COR-L47 (cell line): ENCODE measurements around the gene GPR89A.
"Not testable (repeated sequence)": the region's sequence is repeated elsewhere in the genome, so short reads cannot be mapped to it uniquely, and the experiment has no call there.

Source experiments
- DNase-seq: peaks from one replicate; lab custom pipeline; 2025; lab: John Stamatoyannopoulos, UW

The GPR89A gene

GRCh38 chr1:145607833-145608733 lies at the start of gene GPR89A:
Gene GPR89A (plus strand): TSS chr1:145607988. CDS start chr1:145608134, 146 bp downstream.
- DNase-seq: peak; percentile 93

DNA sequence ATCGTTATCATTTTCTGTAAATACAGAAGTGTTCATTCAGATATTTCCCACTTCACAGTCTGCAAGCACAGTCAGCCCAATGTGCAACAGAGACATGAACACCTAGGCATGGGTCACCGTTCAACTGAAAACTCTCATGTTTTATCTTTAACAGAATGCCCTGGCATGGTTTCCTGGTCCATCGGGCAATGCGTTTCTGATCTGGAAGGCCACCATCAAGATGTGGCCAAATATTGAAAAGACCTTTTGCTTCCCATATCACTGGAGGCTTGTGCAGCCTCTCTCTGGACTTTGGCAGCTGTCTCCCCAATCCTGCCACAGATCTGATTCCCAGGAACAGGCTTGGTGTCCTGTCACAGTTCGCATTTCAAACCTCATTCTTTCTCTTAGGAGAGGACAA lies 21.0 kb upstream of the GPR89A start:
- DNase-seq: not testable (repeated sequence)

GRCh38 chr1:145590806-145591205 lies 17.0 kb upstream of the GPR89A start:
- DNase-seq: not testable (repeated sequence)

DNA sequence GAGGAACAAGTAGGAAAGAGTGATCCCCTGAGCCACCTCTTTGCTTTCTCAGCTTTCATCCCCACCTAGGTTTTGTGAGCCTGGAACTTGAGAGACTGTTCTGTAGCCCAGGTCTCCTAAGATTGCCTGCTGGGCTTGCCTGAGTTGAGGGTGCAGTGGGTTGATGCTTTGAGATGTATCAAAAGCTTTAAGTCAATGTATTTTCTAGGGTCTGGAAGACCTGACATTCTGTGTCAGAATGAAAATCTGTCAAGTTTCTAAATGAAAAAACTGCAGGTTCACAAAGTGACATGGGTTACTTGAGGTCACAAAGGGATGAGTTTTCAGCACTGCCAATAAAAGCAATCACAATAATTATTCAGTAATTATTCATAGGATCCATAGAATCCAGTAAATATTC lies 15.4 kb upstream of the GPR89A start:
- DNase-seq: not testable (repeated sequence)

DNA sequence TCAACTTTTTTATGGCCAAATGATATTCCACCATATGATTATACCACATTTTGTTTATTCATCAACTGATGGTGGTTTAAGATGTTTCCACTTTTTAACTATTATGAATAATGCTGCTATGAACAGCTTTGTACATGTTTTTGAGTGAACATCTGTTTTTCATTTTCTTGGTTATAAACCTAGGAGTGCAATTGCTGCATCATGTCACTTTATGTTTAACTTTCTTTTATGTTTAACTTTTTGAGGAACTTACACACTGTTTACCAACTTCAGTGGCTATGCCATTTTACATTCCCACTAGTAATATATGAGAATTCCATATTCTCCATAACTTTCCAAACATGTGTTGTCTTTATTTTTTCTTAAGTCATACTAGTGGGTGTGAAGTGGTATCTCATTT lies 12.4 kb upstream of the GPR89A start:
- not testable (repeated sequence) for DNase-seq

GRCh38 chr1:145596236-145596635 lies 11.6 kb upstream of the GPR89A start:
- DNase-seq: not testable (repeated sequence)

- DNase-seq: not testable (repeated sequence)
Measured at GRCh38 chr1:145599426-145599825, 8.4 kb upstream of the GPR89A start.

DNA sequence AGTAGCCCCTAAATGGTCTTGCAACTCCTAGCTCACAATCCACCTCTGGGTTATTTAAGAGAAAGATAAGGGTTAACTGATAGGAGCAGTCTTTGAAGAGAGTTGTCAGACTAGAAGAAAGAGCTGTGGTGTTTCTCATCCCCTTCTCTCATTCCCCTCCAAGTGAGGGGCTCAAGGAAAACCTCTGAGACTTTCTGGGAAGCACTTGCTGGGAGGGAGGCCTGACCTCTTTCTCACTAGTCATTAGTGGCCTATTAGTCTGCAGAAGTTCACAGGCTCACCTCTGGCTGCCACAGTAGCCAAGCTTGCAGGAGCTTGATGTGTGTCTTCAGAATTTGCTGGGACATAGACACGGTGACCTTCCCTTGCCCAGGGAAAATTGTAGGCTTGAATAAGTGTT lies 6.2 kb upstream of the GPR89A start:
- no peak for DNase-seq

GRCh38 chr1:145606840-145607239 lies 948 bp upstream of the GPR89A start:
- DNase-seq: not testable (repeated sequence)

DNA sequence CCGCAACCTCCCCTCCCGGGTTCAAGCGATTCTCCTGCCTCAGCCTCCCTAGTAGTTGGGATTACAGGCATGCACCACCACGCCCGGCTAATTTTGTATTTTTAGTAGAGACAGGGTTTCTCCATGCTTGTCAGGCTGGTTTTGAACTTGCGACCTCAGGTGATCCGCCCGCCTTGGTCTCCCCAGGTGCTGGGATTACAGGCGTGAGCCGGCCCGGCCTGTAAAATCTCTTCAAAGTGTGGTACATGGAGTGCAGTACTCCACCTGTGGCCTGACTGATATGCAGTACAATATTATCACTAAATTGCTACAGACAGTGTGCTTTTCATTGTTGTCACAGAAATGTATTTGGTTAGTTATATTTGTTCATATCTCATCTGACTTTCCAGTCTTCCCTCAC lies 499 bp upstream of the GPR89A start:
- DNase-seq: not testable (repeated sequence)

DNA sequence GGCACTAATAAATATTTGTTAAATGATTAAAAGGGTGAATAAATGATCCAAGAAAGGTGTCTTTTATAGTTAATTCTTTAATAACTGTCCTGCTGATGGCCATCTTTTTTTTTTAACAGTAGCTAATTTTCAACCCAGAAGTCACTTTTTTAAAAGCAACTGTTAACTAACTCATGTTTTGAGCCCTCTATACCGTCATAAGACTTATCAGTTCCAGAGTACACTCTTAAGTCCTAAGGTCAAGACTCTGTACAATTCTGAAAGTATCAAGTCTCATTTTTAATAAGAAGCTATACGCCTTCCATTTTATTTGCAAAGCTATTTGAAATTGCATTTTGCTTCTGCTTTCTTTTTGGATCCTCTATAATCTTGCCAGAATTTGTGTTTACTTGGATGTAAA lies 3.0 kb downstream of the GPR89A start:
- DNase-seq: not testable (repeated sequence)

DNA sequence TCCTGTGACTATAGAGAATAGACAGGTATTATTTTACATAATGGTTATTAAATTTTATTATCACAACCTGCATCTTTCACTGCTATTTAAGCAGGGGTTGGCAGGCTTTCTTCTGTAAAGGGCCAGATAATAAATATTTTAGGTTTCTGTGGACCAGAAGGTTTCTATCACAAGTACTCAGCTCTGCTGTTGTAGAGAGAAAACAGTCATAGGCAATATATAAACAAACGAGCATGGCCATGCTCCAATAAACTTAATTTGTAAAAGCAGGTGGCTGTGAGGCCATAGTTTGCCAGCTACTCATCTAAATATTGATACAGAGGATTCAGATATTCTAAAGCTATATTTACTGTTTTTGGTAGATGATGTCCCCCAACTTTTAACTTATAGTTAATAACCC lies 12.3 kb downstream of the GPR89A start:
- not testable (repeated sequence) for DNase-seq

DNA sequence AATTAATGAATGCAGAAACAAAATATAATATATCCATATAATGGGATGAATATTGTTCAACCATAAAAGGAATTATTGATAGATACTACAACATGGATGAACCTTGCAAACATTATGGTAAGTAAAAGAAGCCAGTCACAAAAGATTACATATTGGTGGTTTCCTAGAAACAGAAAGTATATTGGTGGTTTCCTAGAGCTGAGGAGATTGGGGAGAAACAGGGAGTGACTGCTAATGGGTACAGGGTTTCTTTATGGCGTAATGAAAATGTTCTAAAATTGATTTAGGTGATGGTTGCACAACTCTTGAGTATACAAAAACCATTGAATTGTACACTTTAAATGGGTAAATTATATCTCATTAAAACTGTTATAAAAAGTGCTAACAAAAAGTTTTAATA lies 14.4 kb downstream of the GPR89A start:
- DNase-seq: not testable (repeated sequence)

DNA sequence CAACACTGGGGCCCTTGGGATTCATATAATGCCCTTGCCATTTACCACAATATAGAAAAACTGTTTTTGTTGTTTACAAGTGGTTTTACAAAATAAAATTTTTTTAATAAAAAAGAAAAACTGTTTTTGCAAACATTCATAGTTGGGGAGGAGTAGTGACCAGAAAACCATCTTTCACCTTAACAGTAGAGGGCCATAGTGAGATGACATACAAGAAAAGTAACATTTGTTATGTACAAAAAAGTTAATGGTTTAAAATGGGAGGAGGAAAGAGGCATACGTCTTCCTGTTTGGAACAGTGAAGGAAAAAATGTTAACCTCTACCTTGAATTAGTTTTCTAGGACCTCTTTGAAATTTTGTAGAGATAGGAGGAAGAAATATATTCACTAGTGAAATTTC lies 28.4 kb downstream of the GPR89A start:
- DNase-seq: not testable (repeated sequence)

GRCh38 chr1:145641886-145642285 lies 34.1 kb downstream of the GPR89A start:
- not testable (repeated sequence) for DNase-seq

DNA sequence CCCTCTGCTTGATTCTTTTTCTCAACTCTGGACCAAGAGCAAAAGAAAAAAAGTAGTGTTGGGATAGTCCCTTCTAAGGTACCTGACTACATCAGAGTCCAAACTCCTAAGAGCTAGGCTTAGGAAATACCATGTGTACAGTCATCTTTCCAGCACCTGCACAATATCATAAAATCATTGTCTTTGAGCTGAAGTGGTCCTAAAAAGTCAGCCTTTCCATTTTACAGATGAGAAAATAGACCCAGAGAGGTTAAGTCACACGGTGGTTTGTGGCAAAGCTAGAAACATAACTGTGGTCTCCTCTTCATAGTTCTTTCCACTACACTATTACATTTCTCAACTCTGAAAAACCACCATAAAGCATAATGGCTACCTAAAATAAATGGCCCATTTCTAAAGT lies 36.2 kb downstream of the GPR89A start:
- not testable (repeated sequence) for DNase-seq

GRCh38 chr1:145656245-145656943 lies 48.6 kb downstream of the GPR89A start:
- DNase-seq: not testable (repeated sequence)

DNA sequence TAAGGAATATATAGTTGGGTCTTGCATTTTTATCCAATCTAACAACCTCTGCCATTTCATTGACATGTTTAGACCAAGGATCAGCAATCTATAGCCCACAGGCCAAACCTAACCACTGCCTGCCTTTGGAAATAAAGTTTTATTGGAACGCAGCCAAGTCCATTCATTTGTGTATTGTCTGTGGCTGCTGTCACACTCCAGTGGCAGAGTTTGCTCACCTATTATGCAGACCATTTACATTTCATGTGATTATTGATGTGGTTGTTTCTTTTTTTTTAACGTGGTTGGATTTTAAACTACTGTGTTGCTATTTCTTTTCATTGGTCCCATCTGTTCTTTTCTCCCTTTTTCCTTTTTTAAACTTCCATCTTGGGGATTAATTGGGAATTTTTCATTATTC lies 54.7 kb downstream of the GPR89A start:
- not testable (repeated sequence) for DNase-seq

DNA sequence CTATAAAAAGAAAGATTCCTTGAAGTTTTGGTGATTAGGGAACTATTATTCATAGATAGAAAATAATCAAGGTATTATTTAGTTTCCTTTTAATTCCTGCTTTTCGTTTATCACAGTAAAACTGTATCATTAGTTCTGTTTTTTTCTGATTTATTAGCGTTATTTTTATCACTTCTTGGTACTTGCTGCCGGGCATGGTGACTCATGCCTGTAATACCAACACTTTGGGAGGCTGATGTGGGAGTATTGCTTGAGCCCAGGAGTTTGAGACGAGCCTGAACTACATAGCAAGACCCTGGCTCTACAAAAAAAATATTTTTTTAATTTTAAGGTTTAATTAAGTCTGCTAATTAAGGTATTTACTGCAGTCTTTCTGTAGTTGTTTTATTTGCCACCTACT lies 57.2 kb downstream of the GPR89A start:
- DNase-seq: not testable (repeated sequence)

- not testable (repeated sequence) for DNase-seq
Measured at GRCh38 chr1:145670995-145671745, 63.4 kb downstream of the GPR89A start.

DNA sequence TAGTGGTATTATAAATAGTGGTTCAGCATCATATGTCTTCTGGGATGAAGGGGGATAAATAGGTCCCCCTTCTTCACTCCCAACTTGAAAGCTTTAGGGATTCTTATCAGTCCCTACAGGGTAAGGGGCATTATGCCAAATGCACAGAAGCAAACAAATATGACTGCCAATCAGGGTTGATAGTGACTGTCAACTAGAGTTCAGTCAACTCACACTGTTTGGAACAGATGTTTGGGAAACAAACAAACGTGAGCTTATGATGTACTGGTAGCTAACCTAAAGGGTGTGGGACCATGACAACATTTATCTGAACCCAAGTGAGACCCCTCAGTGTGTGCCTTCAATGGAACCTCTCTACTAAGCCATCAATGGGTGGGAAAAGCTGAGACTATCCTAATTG lies 65.4 kb downstream of the GPR89A start:
- not testable (repeated sequence) for DNase-seq

GRCh38 chr1:145684858-145685257 lies 77.1 kb downstream of the GPR89A start:
- DNase-seq: not testable (repeated sequence)
